EL (cell line): ENCODE data around the gene PHPT1.
A peak's percentile ranks its signal among the peaks of the same experiment; 100 is the strongest.

ENCODE experiments used
- DNase-seq: peaks from one replicate; pipeline ENCODE4 v3.0.0-alpha.2; 2016

Gene PHPT1

DNA sequence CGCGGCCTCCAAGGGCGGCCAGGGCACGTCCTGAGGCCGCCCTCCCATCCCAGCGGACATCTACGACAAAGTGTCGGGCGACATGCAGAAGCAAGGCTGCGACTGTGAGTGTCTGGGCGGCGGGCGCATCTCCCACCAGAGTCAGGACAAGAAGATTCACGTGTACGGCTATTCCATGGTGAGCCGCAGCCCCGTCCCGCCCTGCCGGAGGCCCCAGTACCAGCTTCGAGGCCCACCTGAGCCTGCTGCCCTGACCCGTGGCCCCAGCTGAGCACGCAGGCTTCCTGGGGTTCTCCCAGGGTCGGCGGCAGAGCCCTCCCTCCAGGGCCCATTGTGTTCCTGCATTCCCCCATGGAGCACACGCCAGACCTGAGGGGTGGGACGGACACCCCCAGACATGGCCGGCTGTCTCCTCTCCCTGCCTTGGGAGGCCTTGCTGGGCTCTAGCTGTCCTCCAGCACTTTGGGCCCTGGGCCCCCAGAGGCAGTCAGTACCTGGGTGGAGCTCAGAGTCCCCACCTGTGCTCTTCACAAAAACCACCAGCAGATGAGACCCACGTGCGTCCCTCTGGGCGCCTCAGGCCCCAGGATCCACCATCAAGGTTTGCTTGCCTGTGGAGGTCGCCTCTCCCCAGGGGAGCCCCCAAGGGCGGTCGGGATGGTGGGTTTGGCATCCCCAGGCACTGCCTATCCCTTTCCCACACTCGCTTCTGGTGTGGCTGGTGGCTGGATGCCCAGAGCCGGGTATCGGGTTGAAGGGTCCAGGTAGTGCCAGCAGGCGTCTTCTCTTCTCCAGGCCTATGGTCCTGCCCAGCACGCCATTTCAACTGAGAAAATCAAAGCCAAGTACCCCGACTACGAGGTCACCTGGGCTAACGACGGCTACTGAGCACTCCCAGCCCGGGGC lies 1.0 kb downstream of the PHPT1 start:
- DNase-seq, result no peak

- no peak for DNase-seq
These were observed 1.9 kb downstream of the PHPT1 start for GRCh38 chr9:136850866-136851775.

- DNase-seq, result no peak
These were observed 2.9 kb downstream of the PHPT1 start, which contains the start of gene MAMDC4 for GRCh38 chr9:136851941-136852663. Gene MAMDC4 (plus strand): TSS chr9:136852346. CDS start chr9:136852417, 71 bp downstream.

- DNase-seq, result no peak
These were observed 3.7 kb downstream of the PHPT1 start for GRCh38 chr9:136852664-136853595.

- no peak for DNase-seq
These were observed 4.4 kb downstream of the PHPT1 start for GRCh38 chr9:136853596-136854112.

DNA sequence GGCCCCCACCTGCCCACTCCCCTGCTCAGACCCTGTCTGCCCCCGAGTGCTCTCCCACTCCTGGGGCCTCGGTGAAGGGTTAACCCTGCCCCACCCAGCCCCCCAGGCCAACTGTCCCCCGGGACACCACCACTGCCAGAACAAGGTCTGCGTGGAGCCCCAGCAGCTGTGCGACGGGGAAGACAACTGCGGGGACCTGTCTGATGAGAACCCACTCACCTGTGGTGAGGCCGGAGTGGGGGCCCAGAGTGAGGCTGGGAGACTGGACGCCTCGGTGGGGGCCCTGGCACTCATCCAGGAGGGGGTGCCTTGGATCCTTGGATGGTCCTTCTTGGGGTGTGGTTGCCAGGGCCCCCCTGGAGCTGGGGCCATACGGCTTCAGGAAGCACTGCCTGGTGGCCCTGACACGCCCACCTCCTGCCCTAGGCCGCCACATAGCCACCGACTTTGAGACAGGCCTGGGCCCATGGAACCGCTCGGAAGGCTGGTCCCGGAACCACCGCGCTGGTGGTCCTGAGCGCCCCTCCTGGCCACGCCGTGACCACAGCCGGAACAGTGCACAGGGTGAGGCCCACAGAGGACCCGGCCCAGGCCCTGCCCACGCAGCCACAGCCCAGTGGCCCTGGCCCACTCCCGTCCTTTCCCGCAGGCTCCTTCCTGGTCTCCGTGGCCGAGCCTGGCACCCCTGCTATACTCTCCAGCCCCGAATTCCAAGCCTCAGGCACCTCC lies 5.1 kb downstream of the PHPT1 start:
- no peak for DNase-seq

DNA sequence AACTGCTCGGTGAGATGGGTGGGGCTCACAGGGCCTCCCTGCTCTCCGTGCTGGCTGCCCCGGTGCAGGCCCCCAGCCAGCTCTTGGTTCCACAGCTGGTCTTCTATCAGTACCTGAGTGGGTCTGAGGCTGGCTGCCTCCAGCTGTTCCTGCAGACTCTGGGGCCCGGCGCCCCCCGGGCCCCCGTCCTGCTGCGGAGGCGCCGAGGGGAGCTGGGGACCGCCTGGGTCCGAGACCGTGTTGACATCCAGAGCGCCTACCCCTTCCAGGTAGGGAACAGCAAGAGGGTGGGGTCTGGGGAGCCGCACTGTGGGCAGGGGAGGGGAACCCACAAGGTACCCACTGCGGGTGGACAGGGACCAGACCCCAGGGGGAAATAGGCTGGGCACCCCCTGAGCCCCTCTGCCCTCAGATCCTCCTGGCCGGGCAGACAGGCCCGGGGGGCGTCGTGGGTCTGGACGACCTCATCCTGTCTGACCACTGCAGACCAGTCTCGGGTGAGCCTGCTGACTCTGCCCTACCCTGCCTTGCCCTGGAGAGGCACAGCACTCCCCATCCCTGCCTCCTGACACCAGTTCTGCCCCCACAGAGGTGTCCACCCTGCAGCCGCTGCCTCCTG lies 5.7 kb downstream of the PHPT1 start:
- no peak for DNase-seq

DNA sequence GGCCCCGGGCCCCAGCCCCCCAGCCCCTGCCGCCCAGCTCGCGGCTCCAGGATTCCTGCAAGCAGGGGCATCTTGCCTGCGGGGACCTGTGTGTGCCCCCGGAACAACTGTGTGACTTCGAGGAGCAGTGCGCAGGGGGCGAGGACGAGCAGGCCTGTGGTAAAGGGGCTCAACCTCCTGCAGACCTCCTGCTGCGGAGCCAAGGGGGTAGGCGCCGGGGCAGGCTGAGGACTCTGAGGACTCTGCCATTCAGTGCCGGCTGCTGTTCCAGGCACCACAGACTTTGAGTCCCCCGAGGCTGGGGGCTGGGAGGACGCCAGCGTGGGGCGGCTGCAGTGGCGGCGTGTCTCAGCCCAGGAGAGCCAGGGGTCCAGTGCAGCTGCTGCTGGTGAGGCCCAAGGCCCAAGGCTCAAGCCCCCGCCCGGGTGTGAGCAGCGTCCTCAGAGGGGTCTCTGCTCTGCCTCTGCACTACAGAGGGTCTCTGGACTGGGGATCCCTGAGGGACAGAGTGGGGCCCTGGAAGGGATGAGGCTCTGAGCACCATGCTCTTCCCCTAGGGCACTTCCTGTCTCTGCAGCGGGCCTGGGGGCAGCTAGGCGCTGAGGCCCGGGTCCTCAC lies 6.4 kb downstream of the PHPT1 start:
- no peak for DNase-seq

DNA sequence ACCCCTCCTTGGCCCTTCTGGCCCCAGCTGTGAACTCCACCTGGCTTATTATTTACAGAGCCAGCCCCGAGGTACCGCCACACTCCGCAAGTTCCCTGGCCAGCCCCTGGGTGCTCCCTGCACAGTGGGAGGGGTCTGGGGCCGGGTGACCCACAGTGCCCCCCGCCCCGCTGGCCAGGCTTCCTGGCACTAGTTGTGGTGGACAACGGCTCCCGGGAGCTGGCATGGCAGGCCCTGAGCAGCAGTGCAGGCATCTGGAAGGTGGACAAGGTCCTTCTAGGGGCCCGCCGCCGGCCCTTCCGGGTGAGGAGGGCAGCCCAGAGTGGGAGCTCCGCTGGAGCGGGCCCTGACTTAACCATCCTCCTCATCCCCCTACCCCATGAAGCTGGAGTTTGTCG lies 6.9 kb downstream of the PHPT1 start:
- DNase-seq, result no peak

DNA sequence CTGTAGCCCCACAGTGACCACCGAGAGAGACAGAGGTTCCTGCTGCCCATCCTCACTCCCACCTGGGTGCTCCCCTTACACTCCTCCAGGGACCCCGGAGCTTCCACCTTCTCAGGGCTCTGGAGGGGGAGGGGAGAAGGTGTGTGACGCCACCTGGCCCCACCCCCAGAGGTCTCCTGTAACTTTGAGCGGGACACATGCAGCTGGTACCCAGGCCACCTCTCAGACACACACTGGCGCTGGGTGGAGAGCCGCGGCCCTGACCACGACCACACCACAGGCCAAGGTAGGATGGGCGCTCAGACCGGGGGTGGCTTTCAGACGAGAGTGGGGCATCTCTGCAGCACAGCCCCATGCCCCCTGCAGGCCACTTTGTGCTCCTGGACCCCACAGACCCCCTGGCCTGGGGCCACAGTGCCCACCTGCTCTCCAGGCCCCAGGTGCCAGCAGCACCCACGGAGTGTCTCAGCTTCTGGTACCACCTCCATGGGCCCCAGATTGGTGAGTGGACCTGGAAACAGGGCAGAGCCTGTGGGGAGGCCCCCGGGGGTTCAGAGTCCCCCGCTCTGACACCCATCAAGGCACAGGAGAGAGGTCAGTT lies 7.4 kb downstream of the PHPT1 start:
- DNase-seq, result no peak

GRCh38 chr9:136857166-136857565 lies 8.0 kb downstream of the PHPT1 start:
- no peak for DNase-seq

DNA sequence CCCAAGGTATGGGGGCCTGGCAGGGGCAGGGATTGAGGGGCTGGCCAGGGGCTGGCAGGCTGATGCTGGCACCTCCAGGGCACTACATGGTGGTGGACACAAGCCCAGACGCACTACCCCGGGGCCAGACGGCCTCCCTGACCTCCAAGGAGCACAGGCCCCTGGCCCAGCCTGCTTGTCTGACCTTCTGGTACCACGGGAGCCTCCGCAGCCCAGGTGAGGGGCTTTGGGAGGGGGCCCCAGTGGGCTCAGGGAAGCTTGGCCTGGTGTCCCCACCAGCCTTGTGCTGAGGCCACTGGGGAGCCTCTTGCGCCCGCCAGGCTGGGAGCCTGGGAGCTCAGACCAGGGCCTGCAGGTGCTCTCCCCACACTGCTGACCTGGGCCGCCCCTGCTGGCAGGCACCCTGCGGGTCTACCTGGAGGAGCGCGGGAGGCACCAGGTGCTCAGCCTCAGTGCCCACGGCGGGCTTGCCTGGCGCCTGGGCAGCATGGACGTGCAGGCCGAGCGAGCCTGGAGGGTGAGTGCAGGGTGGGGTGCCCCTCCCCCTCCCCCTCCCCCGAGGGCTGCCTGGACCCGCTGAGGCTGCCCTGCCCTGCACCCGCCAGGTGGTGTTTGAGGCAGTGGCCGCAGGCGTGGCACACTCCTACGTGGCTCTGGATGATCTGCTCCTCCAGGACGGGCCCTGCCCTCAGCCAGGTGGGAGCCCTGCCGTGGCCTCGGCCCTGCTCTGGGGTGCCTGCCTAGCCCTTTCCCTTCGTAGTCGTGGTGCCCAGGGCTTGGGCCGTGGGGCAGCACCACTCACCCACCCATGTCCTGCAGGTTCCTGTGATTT lies 8.6 kb downstream of the PHPT1 start:
- no peak for DNase-seq

GRCh38 chr9:136858452-136858843 lies 9.2 kb downstream of the PHPT1 start:
- no peak for DNase-seq

DNA sequence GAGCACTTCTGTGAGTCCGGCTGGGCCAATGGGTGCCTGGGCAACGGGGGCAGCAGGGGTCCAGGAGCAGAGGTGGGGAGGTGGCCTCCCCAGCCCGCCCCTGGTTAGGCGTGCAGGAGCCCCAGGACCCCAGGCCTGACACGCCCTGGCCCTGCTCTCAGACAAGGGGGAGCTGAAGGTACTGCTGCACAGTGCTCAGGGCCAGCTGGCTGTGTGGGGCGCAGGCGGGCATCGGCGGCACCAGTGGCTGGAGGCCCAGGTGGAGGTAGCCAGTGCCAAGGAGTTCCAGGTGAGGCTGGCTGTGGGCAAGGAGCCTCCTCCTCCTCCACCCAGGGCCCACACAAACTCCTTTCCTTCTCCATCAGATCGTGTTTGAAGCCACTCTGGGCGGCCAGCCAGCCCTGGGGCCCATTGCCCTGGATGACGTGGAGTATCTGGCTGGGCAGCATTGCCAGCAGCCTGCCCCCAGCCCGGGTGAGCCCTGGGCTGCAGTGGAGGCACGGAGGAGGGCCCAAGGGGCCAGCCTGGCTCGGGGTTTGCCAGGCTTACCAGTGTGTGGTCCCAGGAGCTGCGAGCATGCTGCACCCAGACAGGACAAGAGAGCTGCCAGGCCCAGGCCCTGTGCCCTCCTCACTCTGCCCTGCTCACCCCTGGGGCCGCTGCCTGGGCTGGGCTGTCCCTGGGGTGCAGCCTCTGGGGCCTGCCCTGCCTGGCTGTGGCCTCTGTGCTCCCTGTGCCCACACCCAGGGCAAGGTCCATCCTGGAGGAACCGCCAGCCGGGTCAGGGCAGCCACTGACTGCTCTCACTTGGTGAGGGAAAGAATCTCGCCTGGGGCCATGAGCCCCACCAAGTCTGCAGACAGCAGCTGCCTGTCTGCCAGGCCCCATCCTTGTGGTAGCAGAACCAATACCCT lies 9.9 kb downstream of the PHPT1 start:
- peak; percentile 54 for DNase-seq

DNA sequence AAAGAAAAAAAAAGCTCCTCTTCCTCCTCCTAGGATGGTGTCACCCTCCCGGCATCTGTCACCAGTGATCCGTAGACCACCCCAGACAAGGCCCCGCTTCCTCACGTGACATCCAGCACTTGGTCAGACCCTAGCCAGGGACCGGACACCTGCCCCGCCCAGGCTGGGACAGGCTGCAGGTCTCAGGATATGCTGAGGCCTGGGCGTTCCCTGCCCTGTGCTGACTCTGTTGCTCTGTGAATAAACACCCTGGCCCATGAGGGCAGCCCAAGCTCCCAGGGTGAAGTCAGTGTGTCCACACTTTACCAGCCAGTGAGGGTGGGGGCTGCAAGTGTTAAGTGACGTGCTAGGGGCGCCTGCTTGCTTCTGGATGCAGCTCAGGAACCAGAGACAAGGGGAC lies 11.3 kb downstream of the PHPT1 start:
- no peak for DNase-seq

GRCh38 chr9:136860933-136861873 lies 12.0 kb downstream of the PHPT1 start:
- DNase-seq, result no peak
